GDM1 (cell line): Measurements from ENCODE around the gene IRAK3.
"Not testable (repeated sequence)": the region's sequence is repeated elsewhere in the genome, so short reads cannot be mapped to it uniquely, and the experiment has no call there.

Experiments used
- DNase-seq: peaks from one replicate; lab custom pipeline; 2025; lab: John Stamatoyannopoulos, UW

IRAK3 gene

DNA sequence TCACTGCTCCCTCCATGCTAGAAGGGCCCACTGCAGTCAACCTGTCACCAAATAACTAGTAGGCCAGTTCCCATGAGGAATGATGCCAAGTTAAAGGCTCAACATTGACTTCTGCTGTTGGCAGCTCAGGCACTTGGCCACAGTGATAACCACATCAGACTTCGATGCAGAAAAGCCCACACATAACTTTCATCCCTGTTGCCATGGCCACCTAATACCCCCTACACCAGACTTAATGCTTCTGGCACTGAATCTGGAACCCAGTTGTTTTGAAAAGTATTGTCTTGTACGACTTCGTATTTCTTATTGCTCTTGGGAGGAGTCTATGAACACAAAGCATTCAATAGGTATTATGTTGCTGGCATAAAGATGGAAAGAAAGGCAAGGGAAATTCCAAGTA is 69.0 kb downstream of the IRAK3 start:
- no peak for DNase-seq

DNA sequence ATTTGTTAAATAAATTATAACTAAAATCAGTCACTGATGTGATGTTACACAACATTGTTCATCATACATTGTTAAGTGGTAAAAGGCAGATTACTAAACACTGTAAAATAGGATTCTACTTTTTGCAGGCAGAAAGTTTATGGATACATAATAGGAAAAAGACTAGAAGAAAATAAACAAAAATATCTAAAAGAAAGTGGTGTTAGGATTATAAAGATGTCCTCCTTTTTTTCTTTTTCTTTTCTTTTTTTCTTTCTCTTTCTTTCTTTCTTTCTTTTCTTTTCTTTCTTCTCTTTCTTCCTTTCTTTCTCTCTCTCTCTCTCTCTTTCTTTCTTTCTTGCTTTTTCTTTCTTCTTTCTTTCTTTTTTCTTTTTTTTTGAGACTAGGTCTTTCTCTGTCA is 73.7 kb downstream of the IRAK3 start:
- no peak for DNase-seq

DNA sequence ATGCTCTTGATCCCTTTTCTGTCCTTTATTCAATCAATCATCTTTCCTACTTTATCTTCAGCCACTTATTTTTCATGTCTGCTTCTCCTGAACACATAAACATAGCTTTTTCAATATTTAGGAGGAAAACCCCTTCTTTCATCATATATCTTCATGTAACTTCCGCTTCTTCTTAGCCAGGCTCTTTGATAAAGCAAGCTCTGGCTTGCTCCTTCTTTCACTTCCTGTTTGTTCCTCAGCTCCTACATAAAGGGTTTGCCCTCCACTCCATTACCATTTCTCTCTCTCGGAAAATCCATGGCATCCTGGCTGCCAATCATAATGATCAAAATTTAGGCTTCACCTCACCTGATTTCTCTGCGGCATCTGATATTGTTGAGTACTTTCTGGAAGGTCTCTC is 79.5 kb downstream of the IRAK3 start:
- no peak for DNase-seq

DNA sequence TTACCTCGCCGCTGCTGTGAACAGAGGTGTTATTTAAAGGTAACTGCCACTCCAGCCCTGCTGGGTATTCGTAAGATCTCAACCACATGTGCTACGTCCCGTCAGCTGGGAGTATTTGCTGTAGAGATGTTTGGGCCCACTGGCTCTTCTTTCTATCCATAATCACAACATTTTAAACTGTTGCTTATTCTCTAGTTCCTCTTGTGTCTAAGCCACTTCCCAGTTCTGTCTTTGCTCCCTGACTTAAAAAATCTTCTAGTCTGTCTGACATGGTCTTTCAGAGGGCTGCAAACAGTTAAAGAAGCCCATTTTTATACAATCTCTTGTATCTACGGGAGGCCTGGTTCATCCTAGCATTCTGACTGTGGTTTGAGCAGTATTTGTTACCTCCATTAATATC is 80.1 kb downstream of the IRAK3 start:
- DNase-seq: no peak

DNA sequence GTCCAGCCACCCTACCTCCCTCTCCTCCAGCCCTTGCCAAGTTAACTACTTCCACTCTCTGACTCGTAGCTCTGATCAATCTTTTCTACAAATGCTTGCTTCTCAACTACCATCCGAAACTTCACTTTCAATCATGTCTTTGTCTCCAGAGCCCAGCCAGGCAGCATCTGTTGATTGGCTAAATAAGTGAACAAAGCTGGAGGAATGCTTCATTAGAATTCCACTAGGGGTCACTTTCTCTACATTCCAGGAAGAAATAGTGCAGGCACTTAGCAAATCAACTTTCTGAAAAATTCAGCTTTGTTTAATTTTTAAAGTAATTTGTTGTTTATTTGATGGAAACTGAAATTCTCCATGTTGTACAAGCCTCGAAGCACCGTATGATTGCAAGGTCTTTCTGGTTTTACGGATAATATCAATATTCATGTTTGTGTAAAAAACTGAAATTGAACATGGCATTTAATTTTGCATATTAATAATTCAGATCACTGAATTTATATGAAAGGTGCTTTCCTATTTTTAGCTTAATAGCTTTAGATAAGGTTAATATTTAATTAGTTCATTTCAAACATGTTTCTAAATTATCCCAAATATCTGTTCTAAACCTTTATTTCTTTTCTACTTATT is 80.9 kb downstream of the IRAK3 start:
- no peak for DNase-seq

DNA sequence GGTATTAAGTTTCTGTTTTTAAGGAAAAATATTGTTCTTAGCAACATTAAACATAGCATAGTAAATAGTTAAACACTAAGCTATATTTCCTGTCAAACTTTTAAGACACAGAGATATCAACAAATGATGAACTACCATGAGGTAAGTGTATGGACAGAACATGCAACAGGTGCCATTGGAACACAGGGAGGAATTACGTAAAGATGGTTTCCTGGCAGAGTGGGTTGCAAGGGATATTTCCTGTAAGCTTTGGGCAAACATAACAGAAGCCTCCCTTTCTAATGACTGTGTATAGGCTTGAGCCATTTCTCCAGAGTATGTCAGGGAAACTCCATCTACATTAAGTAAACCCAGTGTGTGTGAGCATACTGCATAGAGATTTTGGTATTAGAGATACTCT is 81.6 kb downstream of the IRAK3 start:
- no peak for DNase-seq

DNA sequence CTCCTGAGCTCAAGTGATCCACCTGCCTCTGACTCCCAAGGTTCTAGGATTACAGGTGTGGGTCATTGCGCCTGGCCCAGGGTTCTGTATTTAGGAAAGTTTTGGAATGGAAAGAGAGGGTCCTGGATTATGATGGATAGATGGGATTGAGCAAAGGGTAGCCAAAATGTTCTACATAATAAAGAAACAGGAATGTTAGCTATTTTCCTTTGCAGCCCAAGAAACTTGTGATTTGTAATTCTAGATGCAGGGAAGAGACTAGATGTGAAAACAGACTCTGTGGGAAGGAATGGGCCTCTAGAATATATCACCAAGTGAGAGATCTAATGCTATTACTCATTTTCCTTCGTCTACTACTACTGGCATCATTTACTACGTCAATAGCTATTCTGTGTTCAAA is 83.6 kb downstream of the IRAK3 start:
- DNase-seq: no peak

DNA sequence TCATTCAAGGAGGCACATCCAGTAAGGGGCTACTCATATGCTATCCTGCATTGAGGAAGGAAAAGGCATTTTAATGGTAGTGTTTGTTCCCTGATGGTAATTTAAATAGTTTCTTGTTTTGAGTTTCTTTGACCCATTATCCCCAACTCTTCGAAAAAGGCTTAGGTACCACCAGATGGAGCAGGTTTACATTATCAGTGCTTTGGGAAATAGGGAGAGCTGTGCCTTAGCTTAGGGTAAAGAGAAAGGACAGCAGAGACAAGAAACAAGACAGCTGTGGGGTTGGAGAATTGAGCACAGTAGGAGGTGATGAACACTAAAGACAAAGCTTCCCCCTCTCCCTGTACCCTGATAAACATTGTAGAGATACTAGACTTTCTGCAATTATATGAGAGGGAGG is 84.1 kb downstream of the IRAK3 start:
- DNase-seq: no peak

DNA sequence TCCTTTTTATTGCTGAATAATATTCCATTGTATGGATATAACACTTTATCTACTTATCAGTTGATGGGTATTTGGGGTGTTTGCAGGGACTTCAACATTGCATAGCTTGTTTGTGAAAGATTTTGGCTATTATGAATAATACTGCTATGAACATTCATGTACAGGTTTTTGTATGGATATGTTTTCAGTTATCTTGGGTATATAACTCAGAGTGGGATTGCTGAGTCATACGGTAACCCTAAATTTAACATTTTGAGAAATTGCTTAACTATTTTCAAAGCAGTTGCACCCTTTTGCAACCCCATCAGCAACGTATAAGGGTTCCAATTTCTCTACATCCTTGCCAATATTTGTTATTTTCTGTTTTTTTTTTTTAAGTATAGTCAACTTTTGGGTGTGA is 86.0 kb downstream of the IRAK3 start:
- no peak for DNase-seq

DNA sequence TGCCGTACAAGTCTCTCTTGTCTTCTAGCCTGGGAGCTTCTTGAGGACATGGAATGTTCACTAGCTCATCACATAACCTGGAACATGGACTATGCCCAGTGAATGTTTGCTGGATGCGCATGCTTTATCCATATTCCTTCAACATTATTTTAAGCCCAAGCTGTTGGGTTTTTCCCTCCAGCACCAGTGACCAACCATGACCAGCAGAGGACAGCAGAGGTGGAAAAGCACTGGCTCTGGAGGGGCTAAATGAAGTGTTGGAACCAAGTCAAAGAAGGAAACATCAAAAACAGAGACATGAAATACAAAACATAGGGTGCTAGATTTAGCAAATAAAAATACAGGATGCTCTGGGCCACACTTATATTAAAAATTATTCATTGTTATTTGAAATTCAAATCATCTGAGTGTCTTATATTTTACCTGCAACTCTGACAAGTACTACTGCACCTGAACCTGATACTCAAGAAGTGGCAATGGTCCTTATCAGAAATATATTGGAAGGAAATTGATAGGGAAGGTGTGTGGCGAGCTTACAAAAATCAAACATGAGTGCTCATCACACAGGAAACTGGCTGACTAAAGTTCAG is 90.2 kb downstream of the IRAK3 start:
- no peak for DNase-seq

DNA sequence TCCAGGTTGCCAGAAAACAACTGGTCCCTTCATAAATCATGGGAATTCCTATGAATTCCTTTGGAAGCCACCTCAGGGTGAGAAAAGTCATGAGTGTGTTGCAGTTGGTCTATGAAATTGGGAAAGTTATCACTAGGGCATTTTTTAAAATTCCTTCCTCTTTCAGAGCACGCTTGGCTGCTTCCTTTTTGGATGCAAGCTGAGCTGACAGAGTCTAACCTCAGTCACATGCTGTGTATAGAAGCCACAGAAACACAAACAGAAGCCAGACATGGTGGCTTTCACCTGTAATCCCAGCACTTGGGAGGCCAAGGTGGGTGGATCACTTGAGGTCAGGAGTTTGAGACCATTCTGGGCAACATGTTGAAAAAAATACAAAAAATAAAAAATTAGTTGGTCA is 91.5 kb downstream of the IRAK3 start:
- DNase-seq: peak; percentile 3

DNA sequence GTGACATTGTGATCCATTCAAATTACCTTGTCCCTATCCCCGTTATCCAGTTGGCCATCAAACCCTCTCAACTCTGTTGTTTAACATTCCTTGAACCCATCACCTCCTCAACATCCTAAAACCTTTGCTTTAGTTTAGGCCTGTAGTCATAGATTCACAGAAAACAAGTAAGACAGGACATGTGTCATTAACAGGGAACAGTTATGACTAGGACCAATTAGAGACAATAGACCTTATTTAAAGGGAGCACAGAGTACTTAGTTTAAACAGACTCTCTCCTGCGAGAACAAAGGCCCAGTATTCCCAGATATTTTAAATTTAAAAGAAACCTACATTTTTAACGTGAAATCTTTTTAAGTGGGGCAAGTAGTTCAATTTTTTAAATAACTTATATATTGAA is 93.2 kb downstream of the IRAK3 start:
- DNase-seq: no peak

DNA sequence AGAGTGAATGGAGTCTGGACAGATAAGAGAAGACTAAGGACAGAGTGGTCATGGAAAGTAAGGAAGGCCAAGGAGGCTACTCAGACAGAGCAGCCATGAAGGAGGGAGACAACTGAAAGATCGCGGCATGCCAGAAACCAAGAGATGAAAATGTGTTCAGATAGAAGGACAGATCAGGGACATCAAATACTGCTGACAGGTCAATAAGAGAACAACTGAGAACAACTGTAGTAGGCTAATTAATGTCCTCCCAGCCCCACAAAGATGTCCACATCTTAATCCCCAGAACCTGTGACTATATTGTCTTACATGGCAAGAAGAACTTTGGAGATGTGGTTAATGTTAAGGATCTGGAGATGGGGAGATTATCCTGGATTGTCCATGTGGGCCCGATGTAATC is 98.3 kb downstream of the IRAK3 start:
- no peak for DNase-seq

DNA sequence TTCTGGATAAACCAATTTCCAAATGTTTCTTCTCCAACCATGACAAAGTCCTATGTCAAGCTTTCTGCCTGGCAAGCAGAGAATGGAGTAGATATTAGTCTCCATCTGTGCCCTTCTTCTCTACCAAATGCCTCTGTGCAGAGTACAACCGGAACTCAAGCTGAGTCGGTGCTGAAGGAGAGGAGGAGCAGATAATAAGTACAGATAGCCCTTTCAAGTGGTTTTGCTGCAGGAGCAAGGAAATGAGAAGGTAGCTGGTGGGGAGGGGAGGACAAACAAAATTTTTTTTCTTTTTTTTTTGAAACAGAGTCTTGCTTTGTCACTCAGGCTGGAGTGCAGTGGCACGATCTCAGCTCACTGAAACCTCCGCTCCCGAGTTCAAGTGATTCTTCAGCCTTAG is 99.1 kb downstream of the IRAK3 start:
- DNase-seq: no peak

DNA sequence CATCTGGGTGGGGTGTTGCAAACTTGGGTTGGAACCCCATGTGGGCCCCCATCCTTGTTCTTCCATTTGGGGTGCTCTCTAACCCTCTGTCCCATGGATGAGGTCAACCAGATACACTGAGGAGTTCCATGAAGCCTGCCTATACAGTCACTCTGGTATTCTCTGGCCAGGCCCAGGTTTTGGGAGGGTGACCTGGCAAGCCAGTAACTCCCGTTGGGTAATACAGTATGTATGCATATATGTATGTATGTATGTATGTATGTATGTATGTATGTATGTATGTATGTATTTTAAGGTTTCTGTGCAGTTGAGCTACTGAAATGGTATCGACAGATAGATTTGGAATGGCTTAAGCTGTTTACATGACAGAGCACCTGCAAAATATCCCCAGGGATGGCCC is 100.5 kb downstream of the IRAK3 start:
- no peak for DNase-seq

DNA sequence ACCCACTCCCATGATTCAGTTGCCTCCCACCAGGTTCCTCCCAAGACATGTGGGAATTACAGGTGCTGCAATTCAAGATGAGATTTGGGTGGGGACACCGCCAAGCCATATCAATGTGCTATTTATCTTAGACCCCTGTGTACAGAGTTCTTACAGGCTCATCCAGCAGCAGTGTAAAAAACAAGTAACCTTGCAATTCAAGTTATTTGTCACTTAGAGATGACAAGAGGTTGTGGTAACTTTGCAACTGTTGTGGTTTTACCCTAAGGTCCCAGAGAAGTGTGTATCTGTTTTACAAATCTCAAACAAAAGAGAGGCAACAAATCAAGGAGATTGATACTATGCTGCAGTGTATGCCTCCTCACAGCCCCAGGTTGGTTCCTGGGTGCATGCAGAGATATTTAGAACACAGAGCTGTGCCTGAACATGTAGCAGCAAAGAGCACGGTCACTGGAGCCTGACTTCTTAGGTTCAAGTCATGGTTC is 101.7 kb downstream of the IRAK3 start:
- DNase-seq: no peak

DNA sequence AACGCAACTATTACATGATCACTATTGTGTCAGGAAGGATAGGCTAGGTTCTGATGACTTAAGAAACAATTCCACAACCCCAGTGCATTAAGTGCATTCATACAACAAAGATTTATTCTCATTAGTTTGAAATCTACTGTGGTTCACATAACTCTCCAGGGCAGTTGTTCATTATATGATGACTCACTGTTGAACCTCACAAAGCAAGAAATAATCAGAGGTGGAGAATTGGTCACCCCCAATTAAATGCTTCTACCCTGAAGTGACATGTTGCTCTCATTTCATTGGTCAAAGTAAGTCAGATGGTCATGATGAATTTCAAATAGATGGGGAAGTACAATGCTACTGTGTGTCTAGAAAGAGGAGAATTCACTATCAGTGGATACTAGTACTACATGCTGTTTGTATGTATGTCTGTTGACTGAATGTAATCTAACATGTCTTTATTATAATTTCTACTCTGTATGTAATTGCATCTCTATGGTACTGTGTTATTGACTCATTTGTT is 107.2 kb downstream of the IRAK3 start:
- no peak for DNase-seq

DNA sequence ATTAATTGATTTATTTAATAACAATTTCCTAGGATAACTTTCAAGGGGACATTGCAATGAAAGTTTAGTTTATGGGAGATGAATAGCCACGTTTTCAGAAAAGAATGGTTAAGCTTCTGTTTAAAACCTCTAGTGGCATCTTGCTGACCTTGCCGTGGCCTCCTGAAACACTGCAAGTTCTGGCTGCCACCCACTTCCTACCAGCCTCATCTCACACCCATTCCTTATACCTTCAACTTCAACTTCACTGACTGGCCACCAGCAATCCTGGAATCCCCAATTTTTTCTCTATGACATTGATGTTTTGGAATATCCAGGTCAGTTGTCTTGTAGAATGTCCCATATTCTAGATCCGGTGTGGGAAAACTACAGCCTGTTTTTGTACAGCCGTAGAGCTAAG is 108.1 kb downstream of the IRAK3 start:
- no peak for DNase-seq

DNA sequence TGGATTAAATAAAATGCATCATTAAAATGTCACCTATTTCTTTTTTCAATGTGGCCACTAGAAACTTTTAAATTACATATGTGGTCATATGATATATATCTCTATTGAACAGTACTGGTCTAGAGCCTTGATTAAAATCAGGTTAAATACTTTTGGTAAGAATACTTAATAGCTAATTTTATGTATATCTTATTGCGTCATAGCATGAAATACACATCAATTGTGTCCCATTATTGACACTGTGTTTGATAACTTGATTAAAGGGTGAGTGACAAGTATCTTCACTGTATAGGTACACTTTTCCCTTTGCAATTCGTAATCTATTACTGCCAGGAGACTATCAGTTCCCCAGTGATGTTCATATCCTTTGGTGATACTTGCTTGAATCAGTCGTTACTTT is 108.9 kb downstream of the IRAK3 start:
- no peak for DNase-seq

DNA sequence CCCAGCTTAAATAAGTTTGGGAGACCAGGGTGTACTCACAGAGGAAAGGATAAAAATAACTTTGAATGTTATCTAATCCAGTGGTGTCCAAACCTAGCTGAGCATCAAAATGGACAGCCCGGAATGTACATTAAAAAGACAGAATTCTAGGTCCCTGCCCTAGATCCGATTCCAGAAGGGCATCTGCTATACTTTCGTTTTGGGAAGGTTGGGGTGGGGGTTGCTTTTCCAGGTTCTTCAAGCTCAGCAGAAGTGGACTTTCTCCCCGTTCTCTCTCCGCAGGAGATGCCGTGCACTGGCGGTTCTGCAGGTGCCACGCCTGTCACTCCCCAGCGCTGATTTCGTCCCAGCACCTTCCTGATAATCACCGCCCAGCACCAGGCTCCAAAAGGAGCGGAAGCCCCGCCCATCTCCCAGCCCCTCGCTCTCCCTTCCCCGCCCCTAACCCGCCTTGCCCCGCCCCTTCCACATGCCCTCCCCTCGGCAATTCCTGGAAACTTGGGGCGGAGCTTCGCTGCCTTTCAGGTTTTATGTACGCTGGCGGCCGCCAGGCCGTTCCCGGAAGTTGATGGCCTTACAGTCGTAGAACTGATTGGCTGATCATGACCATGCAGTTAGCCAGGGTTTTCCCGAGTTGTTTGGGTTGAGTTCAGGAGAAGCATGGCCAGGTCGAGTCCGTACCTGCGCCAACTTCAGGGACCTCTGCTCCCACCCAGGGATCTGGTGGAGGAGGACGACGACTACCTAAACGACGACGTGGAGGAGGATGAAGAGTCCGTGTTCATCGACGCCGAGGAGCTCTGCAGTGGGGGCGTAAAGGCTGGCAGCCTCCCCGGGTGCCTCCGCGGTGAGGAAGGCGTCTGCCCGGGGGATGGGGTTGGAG is 113.2 kb downstream of the IRAK3 start, which contains the start of gene HELB:
Gene HELB, plus strand, starts transcription at position 550 of the 883 bp plus-strand sequence. Its CDS starts 111 bp downstream, at position 661.
- DNase-seq: peak; percentile 91

DNA sequence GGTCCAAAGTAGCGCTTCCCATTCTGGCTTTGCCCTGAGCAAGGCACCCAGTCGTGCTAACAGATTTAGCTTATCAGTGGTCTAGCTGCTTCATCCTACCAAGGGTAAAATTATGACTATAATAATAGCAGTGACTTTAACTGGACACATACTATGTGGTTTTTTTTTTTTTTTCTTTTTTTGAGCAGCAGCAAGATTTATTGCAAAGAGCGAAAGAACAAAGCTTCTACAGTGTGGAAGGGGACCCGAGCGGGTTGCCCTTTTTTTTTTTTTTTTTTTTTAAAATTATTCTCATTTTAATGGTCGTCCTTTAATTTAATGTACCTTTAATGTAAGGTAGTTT is 113.8 kb downstream of the IRAK3 start:
- no peak for DNase-seq

DNA sequence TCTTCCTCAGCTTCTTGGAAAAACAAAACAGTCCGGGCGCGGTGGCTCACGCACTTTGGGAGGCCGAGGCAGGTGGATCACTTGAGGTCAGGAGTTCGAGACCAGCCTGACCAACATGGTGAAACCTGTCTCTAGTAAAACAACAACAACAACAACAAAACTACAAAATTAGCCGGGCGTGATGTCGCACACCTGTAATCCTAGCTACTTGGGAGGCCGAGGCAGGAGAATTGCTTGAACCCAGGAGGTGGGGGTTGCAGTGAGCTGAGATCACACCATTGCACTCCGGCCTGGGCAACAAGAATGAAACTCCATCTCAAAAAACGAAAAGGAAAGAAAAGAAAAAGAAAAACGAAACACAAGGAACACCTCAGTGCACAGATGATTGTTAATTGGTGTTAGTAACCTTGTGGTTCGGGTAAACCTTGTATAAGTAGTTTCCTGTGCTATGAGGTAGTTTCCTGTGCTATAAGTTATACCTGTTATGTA is 114.3 kb downstream of the IRAK3 start:
- not testable (repeated sequence) for DNase-seq
